ENCODE data around the gene GPC5. TPM values are rescaled to one million over a fixed set of nuclear protein-coding genes. Genes with fewer than 3 reads are reported as not detected.

GPC5 gene
- total RNA-seq, 2 donors from 2014 or later = not detected

DNA sequence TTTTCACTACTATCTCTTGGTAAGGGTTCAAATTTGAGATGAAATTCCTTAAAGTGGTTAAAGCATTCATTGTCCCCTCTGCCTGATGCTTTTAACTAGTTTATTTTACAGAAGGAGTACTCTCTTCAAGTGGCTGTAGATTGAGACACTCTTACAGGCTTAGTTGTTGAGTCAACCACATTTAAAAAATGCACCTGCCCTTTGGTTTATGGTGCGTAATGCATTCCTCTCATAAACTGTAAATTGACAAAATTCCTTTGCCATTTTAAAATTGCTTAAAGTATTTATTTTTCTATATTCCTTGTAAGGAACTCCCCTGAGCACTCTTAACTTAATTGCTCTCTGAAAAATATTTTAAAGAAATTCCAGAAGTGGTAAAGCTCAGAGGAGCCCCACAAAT, 826 bp upstream of the GPC5 start:
- ATAC-seq = no peak
- Histone ChIP-seq H3K9me3 (no peaks in the 10 kb centered on the region), H3K4me1 (peaks cover 16% of the 10 kb centered on the region), H3K27me3 (peaks cover 0 to 19% of the 10 kb centered on the region in 2 donors), H3K27ac (no peak overlapping the region), H3K36me3 (replicated peaks in 1 of 2; ENCODE audit: insufficient read depth in 1 of 2, low read depth in 2 of 2) (no peaks in the 10 kb centered on the region), H3K4me3 (no peak overlapping the region)
- TF ChIP-seq POLR2A (IDR thresholded peaks at IDR 0.05) = no peak
- TF ChIP-seq, protein P1, sequence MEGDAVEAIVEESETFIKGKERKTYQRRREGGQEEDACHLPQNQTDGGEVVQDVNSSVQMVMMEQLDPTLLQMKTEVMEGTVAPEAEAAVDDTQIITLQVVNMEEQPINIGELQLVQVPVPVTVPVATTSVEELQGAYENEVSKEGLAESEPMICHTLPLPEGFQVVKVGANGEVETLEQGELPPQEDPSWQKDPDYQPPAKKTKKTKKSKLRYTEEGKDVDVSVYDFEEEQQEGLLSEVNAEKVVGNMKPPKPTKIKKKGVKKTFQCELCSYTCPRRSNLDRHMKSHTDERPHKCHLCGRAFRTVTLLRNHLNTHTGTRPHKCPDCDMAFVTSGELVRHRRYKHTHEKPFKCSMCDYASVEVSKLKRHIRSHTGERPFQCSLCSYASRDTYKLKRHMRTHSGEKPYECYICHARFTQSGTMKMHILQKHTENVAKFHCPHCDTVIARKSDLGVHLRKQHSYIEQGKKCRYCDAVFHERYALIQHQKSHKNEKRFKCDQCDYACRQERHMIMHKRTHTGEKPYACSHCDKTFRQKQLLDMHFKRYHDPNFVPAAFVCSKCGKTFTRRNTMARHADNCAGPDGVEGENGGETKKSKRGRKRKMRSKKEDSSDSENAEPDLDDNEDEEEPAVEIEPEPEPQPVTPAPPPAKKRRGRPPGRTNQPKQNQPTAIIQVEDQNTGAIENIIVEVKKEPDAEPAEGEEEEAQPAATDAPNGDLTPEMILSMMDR (IDR thresholded peaks at IDR 0.05) = no peak
- DNase-seq = no peak
- WGBS, 2 donors = 90 to 94% methylated on average over 1 of the region's 1 CpG
- intact Hi-C loops (cut with DNase I) = no loop called here

DNA sequence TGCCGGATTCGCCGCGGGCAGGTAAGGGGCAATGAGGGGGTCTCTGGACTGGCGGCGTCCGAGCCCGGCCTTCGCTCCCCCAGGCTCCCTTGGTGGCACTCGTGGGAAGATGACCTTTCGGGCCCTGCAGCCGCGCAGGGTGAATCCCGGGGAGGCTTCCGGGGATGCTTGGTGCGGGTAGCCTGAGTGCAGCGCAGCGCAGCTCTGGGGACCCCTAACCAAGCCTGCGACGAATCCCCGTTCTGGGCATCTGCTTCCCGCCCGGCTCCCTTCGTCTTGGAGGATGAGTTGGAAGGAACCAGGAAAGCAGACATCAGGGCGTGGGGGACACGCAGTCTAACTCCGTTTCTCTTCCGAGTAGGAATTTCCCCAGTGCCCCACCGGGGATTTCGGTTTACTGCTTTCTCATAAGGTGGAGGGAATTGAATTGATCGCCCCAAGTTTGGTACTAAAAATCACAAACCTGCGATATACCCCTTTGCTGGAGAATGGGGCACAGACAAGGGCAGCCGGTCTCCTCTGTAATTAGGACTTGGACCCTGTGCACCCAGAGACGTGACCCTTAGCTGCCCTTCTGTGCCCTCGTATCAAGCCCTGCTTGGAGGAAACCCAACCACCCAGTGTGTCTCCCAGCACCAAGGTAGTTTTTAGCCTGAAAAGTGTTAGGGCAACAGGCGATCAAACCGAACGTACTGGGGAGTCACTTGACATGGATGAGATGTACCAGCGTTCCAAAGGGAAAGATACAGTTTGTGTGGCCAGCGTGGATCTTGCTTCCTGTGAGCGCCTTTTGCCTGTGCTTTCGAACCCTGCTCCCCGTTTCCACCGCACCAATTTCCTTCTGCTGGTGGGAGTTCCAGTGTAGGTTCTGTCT, 1.0 kb downstream of the GPC5 start:
- DNase-seq (no peak), ATAC-seq (peak; percentile 6)
- Histone ChIP-seq H3K4me1 (peaks cover 16% of the 10 kb centered on the region), H3K27ac (no peak overlapping the region), H3K9me3 (no peaks in the 10 kb centered on the region), H3K4me3 (no peak overlapping the region), H3K36me3 (replicated peaks in 1 of 2; ENCODE audit: insufficient read depth in 1 of 2, low read depth in 2 of 2) (no peaks in the 10 kb centered on the region), H3K27me3 (peaks cover 0 to 19% of the 10 kb centered on the region in 2 donors)
- 19 to 30% methylated on average over 32 to 44 of the region's 44 CpGs for WGBS, 2 donors
- intact Hi-C loops (cut with DNase I) = no loop called here
- no peak for TF ChIP-seq POLR2A (IDR thresholded peaks at IDR 0.05)

DNA sequence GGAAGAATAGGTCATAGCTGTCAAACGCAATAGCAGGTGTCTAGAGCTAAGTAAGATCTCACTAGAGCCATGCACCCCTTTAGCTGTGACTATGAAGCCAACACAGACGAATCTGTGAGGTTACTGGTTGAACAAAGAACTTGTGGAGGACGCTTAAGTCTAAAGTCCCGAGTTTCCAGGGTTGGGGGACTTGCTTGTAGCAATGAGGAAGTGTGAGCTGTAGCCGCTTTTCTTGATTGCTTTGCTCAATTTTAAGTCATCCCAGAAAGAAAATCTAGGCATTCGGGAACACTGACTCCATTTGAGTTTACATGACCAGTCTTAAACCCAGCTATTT, 1.6 kb downstream of the GPC5 start:
- TF ChIP-seq, protein P1 (IDR thresholded peaks at IDR 0.05) = no peak
- TF ChIP-seq POLR2A (IDR thresholded peaks at IDR 0.05) = no peak
- peaks cover 16% of the 10 kb centered on the region for H3K4me1 ChIP-seq
- 52 to 62% methylated on average over 6 of the region's 6 CpGs for WGBS, 2 donors
- H3K4me3 ChIP-seq = no peak overlapping the region
- no peaks in the 10 kb centered on the region for H3K36me3 ChIP-seq (replicated peaks in 1 of 2; ENCODE audit: insufficient read depth in 1 of 2, low read depth in 2 of 2)
- H3K9me3 ChIP-seq = no peaks in the 10 kb centered on the region
- intact Hi-C loops (cut with DNase I) = no loop called here
- H3K27ac ChIP-seq = no peak overlapping the region
- DNase-seq = no peak
- peaks cover 0 to 19% of the 10 kb centered on the region in 2 donors for H3K27me3 ChIP-seq
- no peak for ATAC-seq

DNA sequence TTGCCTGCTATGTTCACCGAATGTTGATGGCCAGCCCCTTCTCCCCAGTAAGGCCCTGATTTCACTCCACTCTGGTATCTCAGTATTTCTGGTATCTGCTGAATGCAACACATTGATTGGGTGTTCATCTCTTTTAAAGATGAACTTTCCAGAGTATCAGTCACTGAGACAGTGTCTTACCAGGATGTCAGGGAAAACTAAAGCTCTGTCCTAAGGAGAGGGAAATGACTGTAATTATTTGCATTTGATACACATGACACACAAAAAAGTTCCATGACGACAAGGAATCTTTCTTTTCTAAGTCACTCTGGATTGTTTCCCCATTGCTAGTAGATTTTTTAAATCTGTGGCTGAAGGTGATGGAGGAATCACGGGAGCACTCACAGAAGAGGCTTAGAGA, 2.2 kb downstream of the GPC5 start:
- ATAC-seq (no peak), DNase-seq (no peak)
- Histone ChIP-seq H3K4me1 (peaks cover 16% of the 10 kb centered on the region), H3K9me3 (no peaks in the 10 kb centered on the region), H3K36me3 (replicated peaks in 1 of 2; ENCODE audit: insufficient read depth in 1 of 2, low read depth in 2 of 2) (no peaks in the 10 kb centered on the region), H3K4me3 (no peak overlapping the region), H3K27ac (no peak overlapping the region), H3K27me3 (peaks cover 0 to 19% of the 10 kb centered on the region in 2 donors)
- WGBS, 2 donors = 60 to 72% methylated on average over 3 of the region's 3 CpGs
- TF ChIP-seq, protein P1 (IDR thresholded peaks at IDR 0.05) = no peak
- TF ChIP-seq POLR2A (IDR thresholded peaks at IDR 0.05) = no peak
- intact Hi-C loops (cut with DNase I) = no loop called here

DNA sequence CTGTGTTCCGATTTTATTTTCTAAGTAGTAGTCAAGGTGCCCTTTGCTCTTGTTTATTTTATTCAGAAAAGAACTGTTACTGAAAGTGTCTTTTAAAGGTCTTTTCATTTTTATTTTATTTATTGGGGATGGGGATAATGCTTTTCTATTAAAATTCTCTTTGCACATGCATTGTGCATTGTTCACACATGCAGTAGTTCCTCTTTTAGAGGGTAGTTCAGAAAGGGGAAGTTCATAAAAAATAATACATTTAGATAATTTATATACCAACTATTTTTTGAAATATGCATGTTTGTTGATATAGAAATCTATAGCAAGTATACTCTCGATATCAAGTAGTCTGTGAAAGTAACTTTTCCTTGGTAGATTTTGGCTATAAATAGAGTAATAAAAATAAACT, 3.5 kb downstream of the GPC5 start:
- intact Hi-C loops (cut with DNase I) = no loop called here
- H3K27ac ChIP-seq = no peak overlapping the region
- H3K36me3 ChIP-seq (replicated peaks in 1 of 2; ENCODE audit: insufficient read depth in 1 of 2, low read depth in 2 of 2) = no peaks in the 10 kb centered on the region
- no peak overlapping the region for H3K4me3 ChIP-seq
- H3K9me3 ChIP-seq = no peaks in the 10 kb centered on the region
- DNase-seq = no peak
- WGBS, 2 donors = 56 to 69% methylated on average over 2 of the region's 2 CpGs
- TF ChIP-seq POLR2A (IDR thresholded peaks at IDR 0.05) = no peak
- TF ChIP-seq, protein P1 (IDR thresholded peaks at IDR 0.05) = no peak
- H3K27me3 ChIP-seq = peaks cover 0 to 19% of the 10 kb centered on the region in 2 donors
- ATAC-seq = no peak
- peaks cover 16% of the 10 kb centered on the region for H3K4me1 ChIP-seq
